GM21447 (cell line): Measurements from ENCODE around the gene KRT83.
"Not testable (repeated sequence)": the region's sequence is repeated elsewhere in the genome, so short reads cannot be mapped to it uniquely, and the experiment has no call there.

Source experiments
- ATAC-seq: cut with Tn5 transposase; IDR thresholded peaks from one replicate; pipeline ENCODE4 v1.9.1; 2021; ENCODE audit not compliant: unreplicated experiment

KRT83 gene

GRCh38 chr12:52287816-52288805, 33.1 kb downstream of the KRT83 start:
- peak; percentile 90 for ATAC-seq

- not testable (repeated sequence) for ATAC-seq
Observed at GRCh38 chr12:52286857-52287785, 34.1 kb downstream of the KRT83 start.

DNA sequence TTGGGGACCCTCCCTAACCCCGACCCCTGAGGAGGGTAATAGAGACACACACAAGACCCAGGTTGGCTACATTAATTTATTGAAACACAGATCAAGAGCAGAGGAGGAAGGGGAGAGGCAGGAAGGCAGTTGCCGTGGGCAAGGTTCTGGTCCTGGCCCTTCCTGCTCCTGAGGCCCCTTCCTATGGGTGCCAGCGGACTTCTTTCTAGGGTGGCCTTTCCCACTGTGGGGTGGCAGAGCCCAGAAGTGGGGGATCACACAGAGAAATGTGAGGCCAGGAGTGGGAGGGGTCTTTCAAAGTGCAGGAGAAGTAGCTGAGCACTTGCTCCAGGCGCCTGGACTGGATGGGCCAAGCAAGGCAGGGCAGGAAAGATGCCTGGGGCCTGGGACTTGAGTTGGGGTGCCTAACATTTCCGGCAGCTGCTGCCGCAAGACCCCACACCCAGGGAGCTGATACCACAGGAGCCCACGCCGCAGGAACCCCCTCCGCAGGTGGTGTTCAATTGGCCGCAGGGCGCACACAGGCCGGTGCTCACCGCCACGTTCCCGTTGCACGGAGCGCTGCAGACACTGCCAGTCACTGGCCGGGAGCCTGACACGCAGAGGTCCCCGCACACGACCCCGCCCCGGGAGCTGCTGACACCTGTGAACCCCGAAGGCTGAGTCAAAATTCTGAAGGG, 35.2 kb downstream of the KRT83 start:
- no peak for ATAC-seq

DNA sequence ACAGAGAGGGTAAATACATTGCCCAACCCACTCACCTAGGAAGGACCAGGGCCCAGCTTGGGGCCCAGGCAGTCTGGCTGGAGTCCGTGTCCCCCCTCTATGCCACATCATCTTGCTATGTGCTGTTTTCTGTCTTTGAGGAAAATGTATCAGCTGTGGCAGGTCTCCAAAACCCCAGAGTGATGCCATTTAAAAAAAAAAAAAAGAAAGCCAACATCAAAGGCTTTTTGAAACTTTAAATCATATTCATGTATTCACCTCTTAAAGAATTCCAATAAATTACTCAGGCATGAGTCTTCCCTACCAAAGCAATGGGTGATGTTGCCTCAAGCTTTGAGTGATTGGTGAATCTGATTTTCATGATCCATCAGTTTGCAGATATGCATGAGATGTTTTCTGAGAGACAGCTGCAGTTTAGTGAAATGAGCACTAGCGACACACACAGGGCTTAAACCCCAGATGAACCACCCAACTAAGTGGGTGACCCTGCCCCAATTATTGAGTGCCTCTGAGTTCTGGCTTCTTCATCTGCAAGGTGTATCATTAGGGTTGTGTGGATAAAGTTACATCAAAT, 35.9 kb downstream of the KRT83 start:
- ATAC-seq = no peak

DNA sequence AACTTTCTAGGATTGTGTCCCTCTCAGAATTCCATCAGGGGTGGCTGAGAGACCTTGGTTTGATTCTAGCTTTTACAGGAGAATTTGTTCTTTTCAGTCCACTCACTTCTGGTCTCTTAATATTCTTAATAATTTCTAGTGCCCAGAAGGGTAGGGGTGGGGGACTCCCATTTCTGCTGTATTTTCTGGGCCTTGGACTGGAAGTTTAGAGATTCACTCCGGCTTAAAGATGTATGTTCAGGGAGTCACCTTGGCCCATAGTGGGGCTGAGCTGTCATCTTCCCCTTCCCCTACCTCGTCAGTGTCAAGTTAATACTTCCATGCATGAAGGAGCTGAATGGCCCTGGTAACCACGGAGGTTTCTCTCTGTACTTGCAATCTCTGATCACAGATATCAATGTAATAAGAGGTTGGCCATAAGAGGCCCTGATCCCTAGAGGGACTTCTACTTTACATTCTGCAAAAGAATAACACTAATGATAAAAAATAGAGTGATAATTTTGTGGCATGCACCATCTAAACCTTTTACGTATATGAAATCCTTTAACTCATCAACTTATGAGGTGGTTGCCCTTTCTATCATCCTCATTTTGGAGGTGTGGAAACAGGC, 36.5 kb downstream of the KRT83 start:
- no peak for ATAC-seq

DNA sequence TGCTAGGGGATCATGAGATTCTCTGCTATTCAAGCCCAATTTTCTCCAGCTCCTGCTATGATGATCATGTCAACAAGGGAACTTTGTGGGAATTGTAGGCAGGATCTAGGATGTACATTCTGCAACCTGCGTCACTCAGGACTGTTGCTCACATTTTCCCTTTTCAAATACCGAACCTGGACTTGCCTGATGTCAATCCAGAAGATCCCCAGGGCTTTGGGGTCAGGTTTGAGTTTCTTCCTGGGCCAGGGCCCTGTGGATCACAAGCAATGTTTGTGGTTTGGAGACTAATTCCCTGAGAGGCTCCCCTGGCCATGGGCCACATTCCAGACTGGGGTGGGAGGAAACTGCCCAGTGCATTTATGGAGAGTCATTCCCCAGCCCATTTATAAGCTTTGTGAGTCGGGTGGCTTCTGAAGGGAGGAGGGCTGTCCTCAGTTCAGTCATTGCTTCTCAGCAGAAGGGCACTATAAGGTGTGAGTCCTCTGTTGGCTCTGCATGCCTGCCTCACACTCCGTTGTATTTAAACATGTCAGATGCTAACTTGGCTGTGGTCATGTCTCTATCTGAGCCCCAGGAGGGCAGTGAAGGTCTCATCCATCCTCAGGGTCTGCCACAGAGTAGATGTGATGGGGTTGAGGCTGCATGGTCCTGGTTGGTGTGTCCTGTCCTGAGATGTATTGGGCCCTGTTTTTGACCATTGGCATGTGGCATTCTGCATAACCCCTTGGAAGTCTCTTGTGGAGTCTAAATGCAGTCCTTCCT, 40.2 kb downstream of the KRT83 start:
- no peak for ATAC-seq

DNA sequence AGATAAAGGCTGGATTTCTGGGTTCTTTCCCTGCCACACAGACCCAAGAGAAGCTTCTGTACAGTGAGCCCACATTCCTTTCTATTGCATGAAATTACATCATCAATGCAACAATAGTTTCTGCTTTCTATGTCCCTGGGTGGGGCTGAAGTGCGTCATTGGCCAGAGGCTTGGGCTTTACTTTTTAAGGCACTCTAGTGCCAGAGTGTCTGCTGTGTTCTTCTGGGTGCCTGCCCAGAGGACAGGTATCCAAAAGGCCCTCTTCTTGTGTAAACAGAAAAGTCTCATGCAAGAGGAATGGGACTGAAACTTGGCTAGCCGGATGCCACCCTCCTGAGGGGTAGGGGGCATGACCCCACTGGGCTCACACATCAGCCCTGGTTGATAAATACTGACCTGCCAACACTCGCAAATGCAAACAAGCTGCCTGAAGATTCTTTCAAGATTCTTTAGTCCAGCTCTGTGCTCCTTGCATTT, 40.8 kb downstream of the KRT83 start:
- ATAC-seq = no peak

DNA sequence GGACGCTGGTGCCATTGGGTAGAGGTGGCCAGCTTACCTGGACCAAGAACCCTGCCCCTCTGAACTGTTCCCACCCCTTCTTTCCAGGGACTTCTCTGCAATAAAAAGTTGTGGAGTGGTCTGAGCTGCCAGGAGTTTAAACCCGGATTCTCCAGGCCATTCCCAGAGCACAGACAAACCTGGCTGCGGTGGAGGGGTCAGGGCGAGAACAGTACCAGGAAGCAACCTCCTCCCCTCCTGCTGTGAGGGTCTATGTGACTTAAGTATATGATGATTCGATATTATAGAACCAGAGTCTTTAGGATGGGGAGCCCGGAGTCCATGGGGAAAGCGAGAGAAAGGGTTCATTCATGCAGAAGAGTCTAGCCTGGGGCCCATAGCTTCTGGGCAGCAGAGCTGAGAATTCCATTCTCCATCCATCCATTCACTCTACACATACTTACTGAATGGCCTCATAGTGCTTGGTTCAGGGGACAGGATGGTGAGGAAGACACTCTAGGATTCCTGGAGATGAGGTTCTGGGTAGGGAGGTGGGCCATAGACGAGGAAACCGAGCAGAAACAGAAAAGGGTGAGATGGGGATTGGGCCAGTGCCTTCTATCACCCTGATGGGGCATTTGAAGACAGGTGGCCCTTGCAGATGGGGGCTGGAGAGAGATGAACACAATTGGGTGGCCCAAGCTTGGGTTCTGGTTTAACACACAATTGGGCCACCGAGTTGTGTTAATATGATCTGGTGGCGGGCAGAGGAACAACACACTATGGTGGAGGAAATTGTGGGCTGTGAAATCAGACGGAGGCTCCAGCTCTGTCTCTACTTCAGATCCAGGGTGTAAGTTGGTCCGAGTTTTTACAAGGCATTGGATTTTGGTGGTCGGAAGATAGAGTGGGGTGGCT, 41.5 kb downstream of the KRT83 start:
- no peak for ATAC-seq

DNA sequence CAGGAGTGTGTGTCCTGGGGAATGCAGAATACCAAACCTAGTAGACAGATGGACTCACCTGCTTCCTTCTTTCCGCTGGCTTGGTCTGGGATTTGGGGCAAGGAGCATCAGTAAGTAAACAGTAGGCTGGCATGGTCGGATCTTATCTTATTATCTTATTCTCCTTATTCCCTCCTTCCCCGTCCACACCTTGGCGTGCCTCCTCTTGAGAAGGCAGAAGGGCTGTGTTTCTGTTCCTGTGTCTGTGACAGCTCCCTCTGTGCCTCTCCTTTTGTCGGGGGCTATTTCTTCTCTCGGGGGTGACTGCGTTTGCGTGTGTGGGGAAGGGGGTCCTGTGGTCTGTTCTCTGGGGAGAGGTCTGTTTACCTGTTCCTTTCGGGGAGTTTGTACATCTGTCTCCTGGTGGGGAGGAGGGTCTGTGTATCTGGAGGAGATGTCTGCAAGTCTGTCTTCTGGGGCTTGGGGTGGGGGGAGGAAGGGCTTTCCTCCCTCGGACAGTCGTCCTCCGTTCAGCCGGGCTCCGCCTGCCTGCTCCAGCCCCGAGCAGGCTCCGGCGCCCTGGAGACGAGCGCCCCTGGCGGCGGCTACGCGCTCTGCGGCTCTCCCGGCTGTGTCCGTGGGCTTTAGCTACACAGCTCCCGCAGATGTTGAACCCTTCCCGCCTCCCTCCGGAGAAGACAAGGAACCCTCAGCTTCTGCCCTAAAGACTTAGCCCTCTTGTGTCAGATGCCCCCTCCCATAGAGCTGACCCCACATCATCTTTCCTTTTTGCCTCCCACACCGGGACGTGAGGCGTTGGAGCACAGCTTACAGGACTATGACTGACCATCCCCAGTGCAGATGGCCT, 42.4 kb downstream of the KRT83 start:
- ATAC-seq = no peak

GRCh38 chr12:52277486-52278245, 43.5 kb downstream of the KRT83 start:
- ATAC-seq = no peak

- no peak for ATAC-seq
Observed at GRCh38 chr12:52275686-52276085, 45.5 kb downstream of the KRT83 start.

- ATAC-seq = no peak
Observed at GRCh38 chr12:52274521-52275120, 46.6 kb downstream of the KRT83 start, which contains the start of gene KRT86. KRT86 (plus strand) TSS chr12:52274645; CDS start chr12:52301917, 27,272 bp downstream.

GRCh38 chr12:52271158-52271557, 50.0 kb downstream of the KRT83 start:
- ATAC-seq = no peak

DNA sequence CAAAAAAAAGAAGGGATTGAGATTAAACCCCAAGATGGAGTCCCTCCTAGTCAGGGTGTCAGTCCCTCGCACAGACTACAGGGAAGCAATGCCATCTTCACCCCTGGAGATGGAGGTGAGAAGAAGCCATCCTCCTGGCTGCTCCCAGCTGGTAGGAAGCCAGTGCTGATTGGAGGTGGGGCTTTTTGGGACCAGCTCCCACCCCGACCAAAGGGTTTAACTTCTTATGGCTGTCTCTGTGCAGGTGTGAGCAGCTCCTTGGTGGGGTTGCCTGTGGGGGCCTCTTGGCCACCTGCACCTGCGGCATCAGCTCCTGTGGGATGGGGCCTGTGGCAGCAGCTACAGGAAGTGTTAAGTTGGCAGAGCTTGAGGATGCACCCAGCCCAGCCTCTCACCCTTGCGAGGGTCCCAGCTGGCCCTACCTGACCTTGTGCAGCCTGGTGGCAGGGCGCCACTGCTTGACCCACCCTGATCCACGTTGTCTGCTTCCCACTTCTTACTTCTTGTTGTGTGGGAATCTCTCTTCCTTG, 50.6 kb downstream of the KRT83 start:
- no peak for ATAC-seq

- ATAC-seq = no peak
Observed at GRCh38 chr12:52268212-52268611, 53.0 kb downstream of the KRT83 start.

DNA sequence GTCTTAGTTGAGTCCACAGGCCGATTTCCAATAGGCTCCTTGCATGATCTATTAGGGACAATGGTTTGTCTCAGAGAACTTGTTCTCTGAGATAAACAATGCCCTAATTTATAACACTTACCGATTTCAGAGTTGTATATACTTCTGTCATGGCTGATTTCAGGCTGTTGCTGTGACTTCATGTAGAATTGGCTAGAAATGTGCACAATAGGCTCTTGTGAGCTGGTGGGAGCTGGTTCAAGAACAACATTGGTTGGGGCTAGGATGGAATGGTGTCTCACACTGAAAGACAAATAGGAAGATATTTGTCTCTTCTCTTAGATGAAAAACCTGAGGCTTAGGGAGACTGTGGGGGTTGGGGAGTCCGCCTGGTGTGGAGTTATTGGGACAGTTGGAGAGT, 53.5 kb downstream of the KRT83 start:
- no peak for ATAC-seq
